Cardiac fibroblast (primary cell): ENCODE results near the gene INPP4A.

Experiments used
- DNase-seq, 2 donors: peaks; one replicate each; pipeline versions ENCODE4 v3.0.0 to v3.0.0-alpha.2; 2010; ENCODE audit warnings: low read depth in 2 of 2
- H3K4me3 ChIP-seq, 2 donors: replicated peaks in 1 of 2; 1 replicate in 1 of 2; 2 replicates in 1 of 2; pipeline ENCODE4 v1.5.1; 2011; ENCODE audit warnings: low read depth in 2 of 2, low read length in 2 of 2, mild to moderate bottlenecking in 2 of 2, moderate library complexity in 1 of 2
- TF ChIP-seq, protein P1 (sequence below): IDR thresholded peaks from one replicate; pipeline ENCODE4 v1.5.1; 2011; ENCODE audit warnings: low read depth, mild to moderate bottlenecking, low read length, inconsistent platforms

Gene INPP4A

GRCh38 chr2:98482362-98482761 is 37.7 kb downstream of the INPP4A start:
- no peak overlapping the region for H3K4me3 ChIP-seq
- TF ChIP-seq, protein P1, sequence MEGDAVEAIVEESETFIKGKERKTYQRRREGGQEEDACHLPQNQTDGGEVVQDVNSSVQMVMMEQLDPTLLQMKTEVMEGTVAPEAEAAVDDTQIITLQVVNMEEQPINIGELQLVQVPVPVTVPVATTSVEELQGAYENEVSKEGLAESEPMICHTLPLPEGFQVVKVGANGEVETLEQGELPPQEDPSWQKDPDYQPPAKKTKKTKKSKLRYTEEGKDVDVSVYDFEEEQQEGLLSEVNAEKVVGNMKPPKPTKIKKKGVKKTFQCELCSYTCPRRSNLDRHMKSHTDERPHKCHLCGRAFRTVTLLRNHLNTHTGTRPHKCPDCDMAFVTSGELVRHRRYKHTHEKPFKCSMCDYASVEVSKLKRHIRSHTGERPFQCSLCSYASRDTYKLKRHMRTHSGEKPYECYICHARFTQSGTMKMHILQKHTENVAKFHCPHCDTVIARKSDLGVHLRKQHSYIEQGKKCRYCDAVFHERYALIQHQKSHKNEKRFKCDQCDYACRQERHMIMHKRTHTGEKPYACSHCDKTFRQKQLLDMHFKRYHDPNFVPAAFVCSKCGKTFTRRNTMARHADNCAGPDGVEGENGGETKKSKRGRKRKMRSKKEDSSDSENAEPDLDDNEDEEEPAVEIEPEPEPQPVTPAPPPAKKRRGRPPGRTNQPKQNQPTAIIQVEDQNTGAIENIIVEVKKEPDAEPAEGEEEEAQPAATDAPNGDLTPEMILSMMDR: no peak
- DNase-seq: no peak

- H3K4me3 ChIP-seq: no peak overlapping the region
- TF ChIP-seq, protein P1: no peak
- DNase-seq: no peak
Measured at GRCh38 chr2:98483257-98483861, 38.7 kb downstream of the INPP4A start.

- TF ChIP-seq, protein P1: no peak
- H3K4me3 ChIP-seq: no peak overlapping the region
- DNase-seq: no peak
Measured at GRCh38 chr2:98484121-98484557, 39.5 kb downstream of the INPP4A start.

DNA sequence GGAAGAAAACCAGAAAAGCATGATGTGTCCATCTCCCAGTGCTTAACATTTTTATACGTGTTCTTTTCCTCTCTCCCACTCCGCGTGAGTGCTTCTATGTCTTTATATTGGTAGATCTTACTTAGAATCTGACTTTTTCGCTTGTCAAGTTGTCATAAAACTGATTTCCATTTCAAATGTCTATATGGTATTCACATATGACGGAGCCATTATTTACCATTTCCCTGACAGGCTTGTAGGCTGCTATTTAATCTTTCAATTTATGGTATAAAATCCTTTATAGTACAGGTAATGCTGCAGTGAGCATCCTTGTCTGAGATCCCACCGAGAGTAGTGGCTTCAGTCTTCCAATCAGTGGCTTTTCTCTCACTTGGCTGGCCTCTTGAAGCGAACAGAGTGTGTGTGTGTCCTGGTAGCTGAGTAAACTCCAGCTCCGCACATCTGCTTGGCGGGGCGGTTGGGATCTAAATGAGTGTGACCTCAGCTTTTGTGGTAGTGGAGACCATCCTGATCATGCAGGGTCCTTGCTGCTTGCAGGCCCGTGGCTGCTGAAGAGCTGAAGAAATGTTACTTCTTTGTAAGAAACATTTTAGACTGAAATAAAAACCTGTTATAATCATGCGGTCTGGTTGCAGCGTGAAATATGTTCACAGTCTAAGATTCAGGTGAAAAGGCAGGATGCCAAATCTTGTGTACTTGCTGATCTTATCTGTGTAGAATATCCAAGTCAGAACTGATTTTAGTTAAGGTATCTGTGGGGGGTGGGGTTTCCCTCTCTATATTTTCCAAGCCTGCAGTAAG is 40.2 kb downstream of the INPP4A start:
- no peak for DNase-seq
- H3K4me3 ChIP-seq: no peak overlapping the region
- TF ChIP-seq, protein P1: no peak

GRCh38 chr2:98485453-98485755 is 40.7 kb downstream of the INPP4A start:
- H3K4me3 ChIP-seq: no peak overlapping the region
- no peak for DNase-seq
- TF ChIP-seq, protein P1: no peak

- TF ChIP-seq, protein P1: no peak
Measured at GRCh38 chr2:98486374-98486981, 41.8 kb downstream of the INPP4A start.

More at GRCh38 chr2:98486374-98486981, 41.8 kb downstream of the INPP4A start:
- DNase-seq: no peak
- H3K4me3 ChIP-seq: no peak overlapping the region
